Colon (tissue), 2 donors: ENCODE data around the gene GSK3B.

ENCODE experiments used
- FAIRE-seq: peaks from 2 replicates; lab custom pipeline; 2012; peaks lifted over from hg19 to GRCh38; lab: Jason Lieb, UNC
- donor health status: control.
- donor health status: control.

Gene GSK3B

GRCh38 chr3:119778176-119778575 lies 316.1 kb downstream of the GSK3B start:
- FAIRE-seq = no peak

GRCh38 chr3:119776304-119776703 lies 317.9 kb downstream of the GSK3B start:
- no peak for FAIRE-seq

GRCh38 chr3:119774444-119774843 lies 319.8 kb downstream of the GSK3B start:
- FAIRE-seq = no peak
